GM12874 (cell line): ENCODE measurements around the gene PIP5K1A.

Experiments
- CTCF ChIP-seq: IDR thresholded peaks from 2 replicates; pipeline ENCODE4 v1.5.1; 2011; ENCODE audit warnings: low read depth, mild to moderate bottlenecking, control low read depth, low read length, moderate library complexity; ENCODE audit not compliant: insufficient read depth

The PIP5K1A gene

GRCh38 chr1:151222130-151222529 lies 23.8 kb downstream of the PIP5K1A start:
- TF ChIP-seq CTCF = no peak

DNA sequence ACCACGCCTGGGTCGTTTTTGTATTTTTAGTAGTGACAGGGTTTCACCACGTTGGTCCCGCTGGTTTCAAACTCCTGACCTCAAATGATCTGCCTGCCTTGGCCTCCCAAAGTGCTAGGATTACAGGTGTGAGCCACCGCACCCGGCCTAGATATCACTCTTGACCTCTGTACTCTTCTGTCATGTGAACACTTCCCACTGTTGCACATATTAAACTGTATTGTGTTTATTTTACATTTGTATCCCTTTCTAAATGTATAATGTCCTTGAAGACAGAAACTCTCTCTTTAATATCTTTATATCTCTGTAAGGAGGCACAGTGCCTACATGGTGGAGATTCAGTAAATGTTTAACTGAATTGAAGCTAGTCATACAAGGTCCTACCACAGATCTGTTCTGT lies 36.9 kb downstream of the PIP5K1A start:
- TF ChIP-seq CTCF = no peak

- no peak for TF ChIP-seq CTCF
Measured at GRCh38 chr1:151237678-151238466, 39.5 kb downstream of the PIP5K1A start.

- TF ChIP-seq CTCF = no peak
Measured at GRCh38 chr1:151238467-151238739, 40.1 kb downstream of the PIP5K1A start.

GRCh38 chr1:151242442-151242841 lies 44.1 kb downstream of the PIP5K1A start:
- TF ChIP-seq CTCF = no peak

DNA sequence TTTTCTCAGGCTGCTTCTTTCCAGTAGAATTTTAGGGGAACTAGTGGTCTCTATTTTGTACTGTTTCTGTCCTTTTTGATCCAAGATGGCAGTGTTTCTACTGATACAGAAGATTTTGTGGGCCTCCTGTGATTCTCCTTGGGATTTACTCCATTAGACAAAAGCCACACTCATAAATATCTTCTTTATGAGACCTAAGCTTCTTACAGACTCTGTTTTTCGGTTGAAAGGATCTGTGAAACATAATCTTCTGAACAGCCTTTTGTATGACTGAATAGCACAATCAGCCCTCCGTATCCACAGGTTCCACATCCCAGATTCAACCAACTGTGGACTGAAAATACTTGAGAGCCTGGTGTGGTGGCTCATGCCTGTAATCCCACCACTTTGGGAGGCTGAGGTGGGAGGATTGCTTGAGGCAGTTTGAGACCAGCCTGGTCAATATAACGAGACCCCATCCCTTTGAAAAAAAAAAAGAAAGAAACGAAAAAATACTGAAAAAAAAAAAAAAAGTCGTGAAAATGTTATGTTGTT lies 45.4 kb downstream of the PIP5K1A start:
- no peak for TF ChIP-seq CTCF

DNA sequence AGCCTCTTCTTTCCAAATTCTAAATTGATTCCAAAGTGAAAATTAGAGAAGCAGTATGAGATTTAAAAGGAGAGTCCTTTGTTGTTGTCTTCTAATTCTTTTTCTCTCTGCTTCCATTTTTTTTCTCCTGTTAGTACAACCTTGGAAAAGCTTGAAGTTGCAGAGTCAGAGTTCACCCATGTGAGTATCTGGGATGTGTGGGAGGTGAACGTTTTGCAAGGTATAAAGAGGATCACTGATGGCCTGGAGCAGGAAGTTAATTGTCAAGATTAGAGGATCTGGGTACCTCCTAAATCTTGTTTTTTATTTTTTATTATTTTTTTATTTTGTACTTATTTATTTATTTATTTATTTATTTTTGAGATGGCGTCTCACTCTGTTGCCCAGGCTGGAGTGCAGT lies 48.4 kb downstream of the PIP5K1A start:
- TF ChIP-seq CTCF = no peak
